ENCODE data around the gene GRIN3A.

GRIN3A gene

DNA sequence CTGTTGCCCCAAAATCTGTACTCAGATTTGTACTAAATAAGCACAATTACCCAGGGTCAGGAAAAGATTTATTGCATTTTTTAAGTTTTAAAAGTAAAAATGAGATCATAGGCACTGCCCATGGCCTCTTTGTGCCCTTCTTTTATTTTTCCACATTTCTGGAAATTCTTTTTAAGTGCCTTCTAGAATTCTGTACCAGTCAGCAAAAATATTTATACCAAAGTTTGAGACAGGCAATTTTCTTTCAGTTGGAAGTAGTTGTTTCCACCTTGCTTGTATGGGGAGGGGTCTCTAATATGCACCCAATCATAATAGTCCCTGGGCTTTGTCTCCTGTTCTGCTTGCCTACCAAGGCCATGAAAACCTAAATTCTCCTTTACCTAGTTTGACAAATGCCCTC lies 210.4 kb downstream of the GRIN3A start:
- Histone ChIP-seq H3K4me1 (ENCODE audit: control insufficient read depth, insufficient read depth, low read length) (peaks cover 4% of the 10 kb centered on the region; the same call in 1 of the 2 replicates), H3K9me3 (ENCODE audit: control insufficient read depth, insufficient read depth, low read length) (no peaks in the 10 kb centered on the region), H3K4me3 (ENCODE audit: low read length) (no peak overlapping the region), H3K27me3 (ENCODE audit: control insufficient read depth, insufficient read depth, low read length) (no peaks in the 10 kb centered on the region), H3K27ac (ENCODE audit: low read length) (no peak overlapping the region), H3K36me3 (ENCODE audit: control insufficient read depth, insufficient read depth, low read length) (no peaks in the 10 kb centered on the region)
- no peak for DNase-seq (ENCODE audit: low read depth, low spot score)

DNA sequence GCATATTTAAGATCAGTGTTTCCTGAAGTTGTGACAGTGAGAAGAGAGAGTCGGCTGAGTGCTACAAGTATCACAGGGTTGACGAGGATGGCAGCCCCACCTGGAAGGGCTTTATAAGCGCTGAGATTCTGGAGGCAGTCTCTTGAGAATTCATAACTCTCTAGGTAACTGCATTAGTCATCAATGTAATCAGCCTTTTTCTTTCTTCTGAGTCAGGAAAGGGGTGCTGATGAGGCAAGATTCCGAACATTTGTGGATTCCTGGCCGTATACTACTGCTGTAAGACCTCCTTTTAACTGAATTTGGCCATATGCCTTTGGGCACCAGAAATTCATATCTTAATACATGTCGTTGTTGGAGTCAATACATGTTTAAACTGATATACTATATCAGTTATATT lies 211.4 kb downstream of the GRIN3A start:
- H3K4me3 ChIP-seq (ENCODE audit: low read length), result no peak overlapping the region
- no peaks in the 10 kb centered on the region for H3K36me3 ChIP-seq (ENCODE audit: control insufficient read depth, insufficient read depth, low read length)
- H3K27me3 ChIP-seq (ENCODE audit: control insufficient read depth, insufficient read depth, low read length), result no peaks in the 10 kb centered on the region
- no CpG with 5 or more reads among the region's 6 CpGs for WGBS (ENCODE audit: insufficient coverage, insufficient read length)
- H3K27ac ChIP-seq (ENCODE audit: low read length), result no peak overlapping the region
- DNase-seq (ENCODE audit: low read depth, low spot score), result no peak
- peaks cover 4% of the 10 kb centered on the region; the same call in 1 of the 2 replicates for H3K4me1 ChIP-seq (ENCODE audit: control insufficient read depth, insufficient read depth, low read length)
- H3K9me3 ChIP-seq (ENCODE audit: control insufficient read depth, insufficient read depth, low read length), result no peaks in the 10 kb centered on the region

DNA sequence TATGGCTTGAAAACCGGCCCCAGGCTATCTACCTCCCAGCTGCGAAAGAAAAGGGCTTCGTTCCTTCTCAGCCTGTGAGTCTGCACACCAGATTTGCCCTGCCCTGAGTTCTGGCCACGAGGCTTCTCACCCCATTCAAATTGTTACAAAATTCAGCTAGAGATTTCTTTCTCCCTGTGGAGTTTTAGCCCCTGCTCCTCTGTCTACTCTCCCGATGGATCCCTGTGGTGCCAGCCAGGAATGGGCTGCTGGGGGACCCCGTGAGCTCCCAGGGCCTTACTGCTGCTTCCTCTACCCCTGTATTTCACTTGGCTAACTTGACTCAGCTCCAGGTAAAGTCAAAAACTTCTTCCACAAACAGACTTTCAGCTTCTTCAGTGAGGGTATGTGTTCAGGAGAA lies 214.1 kb downstream of the GRIN3A start:
- no peaks in the 10 kb centered on the region for H3K36me3 ChIP-seq (ENCODE audit: control insufficient read depth, insufficient read depth, low read length)
- H3K9me3 ChIP-seq (ENCODE audit: control insufficient read depth, insufficient read depth, low read length), result no peaks in the 10 kb centered on the region
- no CpG with 5 or more reads among the region's 6 CpGs for WGBS (ENCODE audit: insufficient coverage, insufficient read length)
- no peak for DNase-seq (ENCODE audit: low read depth, low spot score)
- no peaks in the 10 kb centered on the region for H3K27me3 ChIP-seq (ENCODE audit: control insufficient read depth, insufficient read depth, low read length)
- H3K4me3 ChIP-seq (ENCODE audit: low read length), result no peak overlapping the region
- peaks cover 4% of the 10 kb centered on the region; the same call in 1 of the 2 replicates for H3K4me1 ChIP-seq (ENCODE audit: control insufficient read depth, insufficient read depth, low read length)
- no peak overlapping the region for H3K27ac ChIP-seq (ENCODE audit: low read length)
